22Rv1 (cell line): Measurements from ENCODE around the gene RILPL2.

ENCODE experiments used
- ZFX ChIP-seq: fragments of 450-650 bp; IDR thresholded peaks from 2 replicates; pipeline ENCODE4 v1.6.1; 2017; ENCODE audit warnings: antibody characterized with exemption, borderline replicate concordance
- TF ChIP-seq, protein P1 (sequence below): fragments of 450-650 bp; IDR thresholded peaks from 2 replicates; pipeline ENCODE4 v1.5.1; 2017; ENCODE audit warnings: mild to moderate bottlenecking

DNA sequence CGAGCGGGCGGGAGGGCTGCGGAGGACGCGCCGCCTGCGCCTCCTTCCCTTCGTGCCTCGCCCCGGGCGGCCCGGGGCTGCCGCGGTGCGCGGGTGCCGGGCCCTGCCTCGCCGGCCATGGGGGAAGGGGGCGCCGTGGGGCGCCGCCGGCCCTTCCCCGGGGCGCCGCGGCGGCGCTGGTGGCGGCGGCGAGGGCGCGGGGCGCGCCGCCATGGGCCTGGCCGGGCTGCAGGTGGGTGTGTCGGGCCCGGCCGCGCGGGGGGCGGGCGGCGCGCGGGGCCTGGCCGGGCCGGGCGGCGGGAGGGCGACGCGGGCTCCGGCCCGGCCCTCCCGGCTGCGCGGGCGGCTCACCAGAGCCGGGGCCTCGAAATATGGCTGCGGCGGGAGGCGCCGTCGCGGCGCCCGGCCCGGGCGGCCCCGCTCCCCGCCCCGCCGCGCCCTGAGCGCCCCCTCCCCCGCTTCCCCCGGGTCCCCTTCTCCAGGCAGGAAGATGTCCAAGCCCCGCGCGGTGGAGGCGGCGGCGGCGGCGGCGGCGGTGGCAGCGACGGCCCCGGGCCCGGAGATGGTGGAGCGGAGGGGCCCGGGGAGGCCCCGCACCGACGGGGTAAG lies 47.4 kb downstream of the RILPL2 start:
- TF ChIP-seq, protein P1, sequence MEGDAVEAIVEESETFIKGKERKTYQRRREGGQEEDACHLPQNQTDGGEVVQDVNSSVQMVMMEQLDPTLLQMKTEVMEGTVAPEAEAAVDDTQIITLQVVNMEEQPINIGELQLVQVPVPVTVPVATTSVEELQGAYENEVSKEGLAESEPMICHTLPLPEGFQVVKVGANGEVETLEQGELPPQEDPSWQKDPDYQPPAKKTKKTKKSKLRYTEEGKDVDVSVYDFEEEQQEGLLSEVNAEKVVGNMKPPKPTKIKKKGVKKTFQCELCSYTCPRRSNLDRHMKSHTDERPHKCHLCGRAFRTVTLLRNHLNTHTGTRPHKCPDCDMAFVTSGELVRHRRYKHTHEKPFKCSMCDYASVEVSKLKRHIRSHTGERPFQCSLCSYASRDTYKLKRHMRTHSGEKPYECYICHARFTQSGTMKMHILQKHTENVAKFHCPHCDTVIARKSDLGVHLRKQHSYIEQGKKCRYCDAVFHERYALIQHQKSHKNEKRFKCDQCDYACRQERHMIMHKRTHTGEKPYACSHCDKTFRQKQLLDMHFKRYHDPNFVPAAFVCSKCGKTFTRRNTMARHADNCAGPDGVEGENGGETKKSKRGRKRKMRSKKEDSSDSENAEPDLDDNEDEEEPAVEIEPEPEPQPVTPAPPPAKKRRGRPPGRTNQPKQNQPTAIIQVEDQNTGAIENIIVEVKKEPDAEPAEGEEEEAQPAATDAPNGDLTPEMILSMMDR = no peak
- TF ChIP-seq ZFX = no peak
